Measurements from ENCODE around the gene SHISA7.

DNA sequence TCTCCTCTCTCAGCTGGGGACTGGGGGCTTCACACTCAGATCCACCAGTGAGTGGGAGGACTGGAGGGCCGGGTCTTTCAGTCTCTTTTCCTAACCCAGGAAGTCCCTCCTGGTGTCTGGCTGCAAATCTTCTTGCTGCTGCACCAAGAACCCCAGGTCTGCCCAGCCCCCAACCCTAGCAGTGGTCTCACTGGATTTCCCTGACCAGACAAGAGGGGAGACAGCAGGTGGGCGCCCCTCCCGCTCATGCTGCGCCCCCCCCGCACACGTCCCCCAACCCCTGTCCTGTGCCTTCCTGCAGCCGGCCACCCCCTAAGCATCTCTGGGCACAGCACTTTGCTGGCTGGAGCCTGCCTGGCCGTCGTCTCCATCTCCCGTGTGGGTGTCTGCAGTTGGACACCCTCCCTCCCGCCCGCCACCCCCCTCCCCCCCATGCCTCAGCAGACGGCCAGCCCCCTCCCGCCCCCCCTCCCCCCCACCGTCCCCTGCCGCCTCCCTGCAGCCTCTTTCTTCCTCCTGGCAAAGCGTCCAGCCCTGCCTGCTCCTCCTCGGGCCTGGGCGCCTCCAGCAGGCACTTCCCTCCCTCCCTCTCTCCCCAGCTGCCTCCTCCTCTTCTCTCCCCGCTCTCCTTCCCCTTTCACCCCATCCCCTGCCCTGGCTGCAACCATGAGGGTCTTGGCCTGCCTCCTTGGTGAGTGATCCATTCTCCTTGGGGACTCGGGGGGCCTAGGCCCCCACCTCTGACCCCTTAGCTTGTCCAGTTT, 45.0 kb upstream of the SHISA7 start, which contains the start of gene SSC5D:
- TF ChIP-seq, protein P1, sequence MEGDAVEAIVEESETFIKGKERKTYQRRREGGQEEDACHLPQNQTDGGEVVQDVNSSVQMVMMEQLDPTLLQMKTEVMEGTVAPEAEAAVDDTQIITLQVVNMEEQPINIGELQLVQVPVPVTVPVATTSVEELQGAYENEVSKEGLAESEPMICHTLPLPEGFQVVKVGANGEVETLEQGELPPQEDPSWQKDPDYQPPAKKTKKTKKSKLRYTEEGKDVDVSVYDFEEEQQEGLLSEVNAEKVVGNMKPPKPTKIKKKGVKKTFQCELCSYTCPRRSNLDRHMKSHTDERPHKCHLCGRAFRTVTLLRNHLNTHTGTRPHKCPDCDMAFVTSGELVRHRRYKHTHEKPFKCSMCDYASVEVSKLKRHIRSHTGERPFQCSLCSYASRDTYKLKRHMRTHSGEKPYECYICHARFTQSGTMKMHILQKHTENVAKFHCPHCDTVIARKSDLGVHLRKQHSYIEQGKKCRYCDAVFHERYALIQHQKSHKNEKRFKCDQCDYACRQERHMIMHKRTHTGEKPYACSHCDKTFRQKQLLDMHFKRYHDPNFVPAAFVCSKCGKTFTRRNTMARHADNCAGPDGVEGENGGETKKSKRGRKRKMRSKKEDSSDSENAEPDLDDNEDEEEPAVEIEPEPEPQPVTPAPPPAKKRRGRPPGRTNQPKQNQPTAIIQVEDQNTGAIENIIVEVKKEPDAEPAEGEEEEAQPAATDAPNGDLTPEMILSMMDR (IDR thresholded peaks at IDR 0.05), result no peak
- TF ChIP-seq POLR2A (IDR thresholded peaks at IDR 0.05), result no peak
